Loucy (cell line): ENCODE results near the gene RPS19BP1.

ENCODE experiments used
- EZH2phosphoT487 ChIP-seq: fragments of 200-600 bp; IDR thresholded peaks from 2 replicates; pipeline ENCODE4 v1.6.1; 2018; ENCODE audit warnings: antibody characterized with exemption, mild to moderate bottlenecking, moderate library complexity, borderline replicate concordance
- TF ChIP-seq, protein P1 (sequence below): fragments of 200-600 bp; sonication (generic); conservative IDR thresholded peaks from 2 replicates; pipeline ENCODE4 v1.5.1; 2014; ENCODE audit warnings: mild to moderate bottlenecking, antibody characterized with exemption, low read length

DNA sequence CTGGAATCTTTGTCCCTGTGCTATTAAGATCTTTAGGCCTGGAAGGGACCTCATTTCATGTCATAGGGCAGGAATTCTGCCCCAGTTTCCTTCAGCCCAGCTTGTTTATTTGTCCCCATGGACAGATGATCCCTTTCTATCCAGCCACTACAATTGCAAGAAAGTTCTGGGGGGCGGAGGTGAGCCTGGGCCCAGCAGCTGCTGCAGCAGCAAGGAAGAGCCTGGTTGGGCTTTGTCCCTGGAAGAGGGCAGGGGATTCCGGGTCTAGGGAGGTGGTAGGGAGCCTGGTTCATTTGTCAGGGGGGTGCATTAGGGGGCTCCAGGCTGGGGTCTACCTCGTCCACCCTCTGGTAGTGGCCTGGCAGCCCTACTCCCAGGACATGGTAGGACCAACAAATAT is 21.6 kb upstream of the RPS19BP1 start:
- TF ChIP-seq, protein P1, sequence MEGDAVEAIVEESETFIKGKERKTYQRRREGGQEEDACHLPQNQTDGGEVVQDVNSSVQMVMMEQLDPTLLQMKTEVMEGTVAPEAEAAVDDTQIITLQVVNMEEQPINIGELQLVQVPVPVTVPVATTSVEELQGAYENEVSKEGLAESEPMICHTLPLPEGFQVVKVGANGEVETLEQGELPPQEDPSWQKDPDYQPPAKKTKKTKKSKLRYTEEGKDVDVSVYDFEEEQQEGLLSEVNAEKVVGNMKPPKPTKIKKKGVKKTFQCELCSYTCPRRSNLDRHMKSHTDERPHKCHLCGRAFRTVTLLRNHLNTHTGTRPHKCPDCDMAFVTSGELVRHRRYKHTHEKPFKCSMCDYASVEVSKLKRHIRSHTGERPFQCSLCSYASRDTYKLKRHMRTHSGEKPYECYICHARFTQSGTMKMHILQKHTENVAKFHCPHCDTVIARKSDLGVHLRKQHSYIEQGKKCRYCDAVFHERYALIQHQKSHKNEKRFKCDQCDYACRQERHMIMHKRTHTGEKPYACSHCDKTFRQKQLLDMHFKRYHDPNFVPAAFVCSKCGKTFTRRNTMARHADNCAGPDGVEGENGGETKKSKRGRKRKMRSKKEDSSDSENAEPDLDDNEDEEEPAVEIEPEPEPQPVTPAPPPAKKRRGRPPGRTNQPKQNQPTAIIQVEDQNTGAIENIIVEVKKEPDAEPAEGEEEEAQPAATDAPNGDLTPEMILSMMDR = no peak
- TF ChIP-seq EZH2phosphoT487 = no peak
